ENCODE results near the gene INSC.

DNA sequence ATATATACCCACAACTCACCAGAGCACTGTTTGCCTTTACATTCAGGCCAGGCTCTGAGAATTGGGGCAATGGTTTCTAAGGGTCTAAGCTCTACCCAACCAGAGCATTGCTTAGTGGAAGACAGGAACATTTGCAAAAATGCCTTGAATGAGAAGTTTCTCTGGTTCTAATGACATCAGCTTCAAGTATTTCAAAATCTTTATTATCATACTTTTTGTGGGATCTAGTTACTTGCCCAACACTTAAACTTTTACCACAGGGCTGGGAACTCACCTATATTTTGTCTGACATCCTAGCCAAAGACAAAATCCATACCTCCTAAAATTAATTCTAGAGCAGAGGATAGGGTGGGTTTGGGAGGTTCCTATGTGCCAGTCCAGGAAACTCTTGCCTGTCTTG is 51.5 kb downstream of the INSC start:
- TF ChIP-seq, protein P1, sequence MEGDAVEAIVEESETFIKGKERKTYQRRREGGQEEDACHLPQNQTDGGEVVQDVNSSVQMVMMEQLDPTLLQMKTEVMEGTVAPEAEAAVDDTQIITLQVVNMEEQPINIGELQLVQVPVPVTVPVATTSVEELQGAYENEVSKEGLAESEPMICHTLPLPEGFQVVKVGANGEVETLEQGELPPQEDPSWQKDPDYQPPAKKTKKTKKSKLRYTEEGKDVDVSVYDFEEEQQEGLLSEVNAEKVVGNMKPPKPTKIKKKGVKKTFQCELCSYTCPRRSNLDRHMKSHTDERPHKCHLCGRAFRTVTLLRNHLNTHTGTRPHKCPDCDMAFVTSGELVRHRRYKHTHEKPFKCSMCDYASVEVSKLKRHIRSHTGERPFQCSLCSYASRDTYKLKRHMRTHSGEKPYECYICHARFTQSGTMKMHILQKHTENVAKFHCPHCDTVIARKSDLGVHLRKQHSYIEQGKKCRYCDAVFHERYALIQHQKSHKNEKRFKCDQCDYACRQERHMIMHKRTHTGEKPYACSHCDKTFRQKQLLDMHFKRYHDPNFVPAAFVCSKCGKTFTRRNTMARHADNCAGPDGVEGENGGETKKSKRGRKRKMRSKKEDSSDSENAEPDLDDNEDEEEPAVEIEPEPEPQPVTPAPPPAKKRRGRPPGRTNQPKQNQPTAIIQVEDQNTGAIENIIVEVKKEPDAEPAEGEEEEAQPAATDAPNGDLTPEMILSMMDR (conservative IDR thresholded peaks at IDR 0.05; ENCODE audit: low read depth, low read length) = no peak
- TF ChIP-seq EZH2 (IDR thresholded peaks at IDR 0.05; ENCODE audit: low read length, unreplicated experiment) = no peak
